ENCODE data around the gene AGPAT4.

AGPAT4 gene

DNA sequence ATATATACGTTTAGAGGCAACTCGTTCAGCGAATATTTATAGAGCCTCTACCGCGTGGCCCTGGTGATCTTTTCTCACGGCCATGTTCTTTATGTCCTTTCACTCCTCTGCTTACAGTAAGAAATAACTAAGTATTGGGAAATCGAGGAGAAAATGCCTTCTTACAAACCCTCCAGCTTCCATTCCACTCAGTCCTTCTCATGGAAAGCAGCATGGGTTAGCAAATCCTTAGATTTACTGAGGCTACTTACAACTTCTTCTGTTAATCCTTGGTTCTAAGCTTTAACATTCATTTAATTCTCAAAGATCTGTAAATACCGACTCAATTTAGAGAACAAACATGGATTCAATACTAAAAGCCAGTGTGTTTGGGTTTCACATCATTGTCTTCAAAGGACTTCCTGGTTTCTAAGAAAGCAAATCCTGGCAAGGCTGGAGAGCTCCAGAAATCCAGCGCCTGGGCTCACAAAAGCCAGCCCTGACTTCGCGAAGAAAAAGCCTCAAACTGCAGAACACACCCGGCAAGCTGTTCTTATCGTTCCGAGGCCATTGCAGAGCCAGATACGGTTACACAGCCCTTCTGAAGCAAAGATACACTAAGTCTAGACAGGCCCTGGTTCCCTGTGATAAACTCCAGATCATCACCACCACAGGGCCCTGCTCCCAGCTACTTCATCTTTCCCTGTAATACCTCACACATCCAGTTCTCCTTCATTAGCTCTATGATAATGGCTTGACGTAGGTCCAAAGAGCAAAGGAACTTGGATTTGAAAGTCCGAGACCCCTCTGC is 19.2 kb downstream of the AGPAT4 start:
- no peak for DNase-seq (ENCODE audit: low spot score)

DNA sequence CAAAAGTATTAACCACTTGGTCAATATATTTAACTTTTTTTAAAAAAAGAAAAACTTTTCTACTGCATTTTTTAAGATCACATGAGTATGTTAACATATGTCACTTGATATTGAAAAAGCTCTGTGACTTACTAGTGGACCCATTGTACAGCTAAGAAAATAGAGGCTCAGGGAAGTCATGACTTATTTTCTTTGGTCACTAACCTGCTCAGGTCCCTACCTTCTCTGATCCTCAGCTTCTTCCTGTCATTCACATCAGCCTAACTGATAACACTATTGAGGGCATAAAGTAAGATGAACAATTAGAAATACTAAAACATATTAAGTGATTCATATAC is 19.8 kb downstream of the AGPAT4 start:
- no peak for DNase-seq (ENCODE audit: low spot score)

- DNase-seq (ENCODE audit: low spot score): no peak
These were observed 22.5 kb downstream of the AGPAT4 start for GRCh38 chr6:161251345-161251744.

GRCh38 chr6:161249327-161249726 is 24.5 kb downstream of the AGPAT4 start:
- DNase-seq (ENCODE audit: low spot score): no peak

DNA sequence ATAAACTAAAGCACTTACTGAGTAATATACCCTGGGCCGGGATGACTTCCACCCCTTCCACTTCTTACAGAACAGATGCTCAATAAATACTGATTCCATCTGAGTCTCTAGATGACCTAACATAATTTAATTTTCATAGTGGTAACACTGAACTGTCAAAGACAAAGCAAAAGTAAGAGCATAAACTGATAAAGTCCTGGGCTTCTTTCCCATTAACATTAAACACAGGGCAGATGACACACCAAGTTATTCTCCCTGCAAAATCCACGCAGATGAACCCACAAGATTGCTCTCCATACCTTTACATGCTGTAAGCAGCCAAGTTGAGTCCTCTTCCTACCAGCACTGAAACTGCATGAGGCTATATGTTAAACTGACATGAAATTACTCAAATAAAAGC is 27.1 kb downstream of the AGPAT4 start:
- no peak for DNase-seq (ENCODE audit: low spot score)

GRCh38 chr6:161245363-161245762 is 28.5 kb downstream of the AGPAT4 start:
- no peak for DNase-seq (ENCODE audit: low spot score)

DNA sequence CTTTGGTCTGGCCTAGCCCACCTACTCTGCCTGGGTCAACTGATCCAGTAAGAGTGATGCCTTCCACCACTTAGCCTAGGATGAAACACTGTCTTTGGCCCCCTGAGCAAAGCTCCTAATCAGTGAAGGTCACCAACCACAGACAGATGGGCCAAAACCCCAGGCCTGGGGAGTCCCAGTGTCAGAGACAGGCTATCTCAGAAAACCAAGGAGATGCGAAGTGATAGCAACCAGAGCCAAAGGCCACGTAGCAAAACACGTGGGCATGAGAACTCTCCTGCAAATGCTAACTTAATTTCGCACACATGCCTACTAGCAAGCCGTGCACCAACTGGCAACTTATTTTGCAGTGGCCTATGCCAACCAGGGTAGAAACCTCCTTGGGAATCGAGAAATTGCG is 29.1 kb downstream of the AGPAT4 start:
- DNase-seq (ENCODE audit: low spot score): no peak

- no peak for DNase-seq (ENCODE audit: low spot score)
These were observed 30.8 kb downstream of the AGPAT4 start for GRCh38 chr6:161242779-161243693.

DNA sequence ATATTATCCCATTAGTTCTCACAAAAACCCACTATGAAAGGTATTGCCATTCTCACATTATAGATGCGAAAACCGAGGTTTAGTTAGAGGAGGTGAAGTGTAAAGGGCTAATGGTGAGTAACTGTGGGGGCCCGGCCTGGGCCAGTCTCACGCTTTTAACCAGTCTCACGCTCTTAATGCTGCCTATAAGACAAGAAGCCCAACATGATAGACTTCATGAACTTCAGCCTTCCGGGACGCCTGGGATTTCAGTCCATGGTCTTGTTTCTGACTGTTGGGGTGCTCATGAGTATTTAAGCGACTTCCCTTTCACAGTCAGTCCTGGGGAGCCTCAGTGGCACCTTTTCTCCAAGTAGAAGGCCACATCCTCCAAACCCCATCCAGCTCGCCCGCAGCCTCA is 31.7 kb downstream of the AGPAT4 start:
- DNase-seq (ENCODE audit: low spot score): no peak

GRCh38 chr6:161239001-161239400 is 34.9 kb downstream of the AGPAT4 start:
- no peak for DNase-seq (ENCODE audit: low spot score)

DNA sequence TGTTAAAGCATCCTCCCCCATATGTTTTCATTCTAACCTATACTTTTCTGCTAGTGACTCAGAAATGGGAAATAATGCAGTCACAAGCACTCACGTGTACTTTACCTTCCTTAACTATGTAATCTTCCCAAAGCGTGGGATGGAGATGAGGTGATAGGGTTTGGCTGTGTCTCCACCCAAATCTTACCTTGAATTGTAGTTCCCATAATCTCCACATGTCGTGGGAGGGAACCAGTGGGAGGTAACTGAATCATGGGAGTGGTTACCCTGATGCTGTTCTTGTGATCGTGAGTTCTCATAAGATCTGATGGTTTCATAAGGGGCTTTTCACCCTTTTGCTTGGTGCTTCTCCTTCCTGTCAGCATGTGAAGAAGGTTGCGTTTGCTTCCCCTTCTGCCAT is 35.4 kb downstream of the AGPAT4 start:
- DNase-seq (ENCODE audit: low spot score): no peak

DNA sequence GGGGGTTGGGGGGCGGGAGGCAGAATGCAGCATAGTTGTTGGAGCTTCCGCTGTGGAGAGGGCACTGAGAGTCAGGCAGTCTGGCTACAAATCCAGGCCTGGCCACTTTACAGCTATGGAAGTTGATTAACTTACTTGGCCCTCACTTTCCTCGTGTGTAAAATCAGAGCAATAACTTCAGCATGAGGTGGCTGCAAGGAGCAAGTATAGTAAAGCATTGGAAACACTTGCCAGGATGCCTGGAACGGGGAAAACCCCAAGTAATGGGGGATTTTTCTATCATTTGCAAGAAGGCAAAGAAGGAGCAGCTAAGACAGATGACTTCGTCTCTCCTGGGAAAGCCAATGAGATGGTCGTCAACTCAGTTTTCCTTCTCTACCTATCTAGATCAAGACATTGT is 35.8 kb downstream of the AGPAT4 start:
- no peak for DNase-seq (ENCODE audit: low spot score)

DNA sequence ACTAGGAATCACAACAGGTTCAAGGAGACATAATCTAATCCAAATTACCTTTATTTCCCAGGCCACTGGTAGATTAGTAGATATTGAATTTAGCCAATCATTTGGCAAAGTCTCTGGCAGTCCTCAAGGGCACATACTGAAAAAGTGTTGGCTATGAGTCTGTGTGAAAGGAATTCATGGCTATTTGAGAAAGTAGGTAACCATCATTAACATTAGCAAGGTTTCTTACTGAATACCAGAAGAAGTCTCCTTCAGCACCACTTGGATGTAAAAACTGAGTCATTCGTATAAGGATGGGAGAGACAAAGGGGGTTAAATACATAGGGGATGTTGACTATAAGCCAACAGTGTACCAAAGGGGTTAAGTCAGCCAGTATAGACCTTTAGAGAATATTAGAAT is 36.7 kb downstream of the AGPAT4 start:
- DNase-seq (ENCODE audit: low spot score): no peak

GRCh38 chr6:161235776-161236633 is 37.9 kb downstream of the AGPAT4 start:
- no peak for DNase-seq (ENCODE audit: low spot score)

- no peak for DNase-seq (ENCODE audit: low spot score)
These were observed 39.7 kb downstream of the AGPAT4 start for GRCh38 chr6:161233986-161234661.

- DNase-seq (ENCODE audit: low spot score): no peak
These were observed 41.4 kb downstream of the AGPAT4 start for GRCh38 chr6:161232467-161232866.

- no peak for DNase-seq (ENCODE audit: low spot score)
These were observed 41.9 kb downstream of the AGPAT4 start for GRCh38 chr6:161232010-161232409.

GRCh38 chr6:161230339-161230738 is 43.5 kb downstream of the AGPAT4 start:
- DNase-seq (ENCODE audit: low spot score): no peak

DNA sequence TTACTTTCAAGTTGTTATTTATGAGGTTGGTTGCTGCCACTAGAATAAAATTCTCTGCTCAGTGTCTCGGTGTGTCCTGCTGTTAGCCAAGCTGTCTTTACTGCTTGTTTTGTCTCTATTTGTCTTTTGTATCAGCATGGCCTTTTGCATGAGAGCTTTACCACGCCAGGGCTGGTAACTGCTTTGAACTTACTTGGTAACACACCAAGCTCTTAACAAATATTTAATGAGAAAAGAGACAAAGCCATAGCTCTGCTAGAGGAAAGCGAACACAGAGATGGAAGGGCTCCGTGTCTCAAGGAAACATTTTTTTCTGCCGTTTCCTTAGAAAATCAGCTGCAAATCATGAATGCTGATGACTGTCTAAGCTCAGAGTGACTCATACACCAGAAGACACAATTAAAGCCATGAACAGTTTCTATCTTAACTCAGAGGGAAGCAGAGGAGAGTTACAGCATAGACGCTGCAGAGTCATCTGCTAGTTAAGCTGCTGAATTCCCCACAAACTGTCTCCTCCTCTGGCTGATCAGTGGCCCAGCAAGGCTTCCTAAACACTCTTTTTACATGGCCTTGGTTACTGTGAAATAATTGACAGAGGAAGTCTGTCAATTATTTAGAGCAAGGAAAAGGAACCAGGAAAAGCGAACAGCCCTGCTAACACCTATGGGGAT is 44.8 kb downstream of the AGPAT4 start:
- no peak for DNase-seq (ENCODE audit: low spot score)

DNA sequence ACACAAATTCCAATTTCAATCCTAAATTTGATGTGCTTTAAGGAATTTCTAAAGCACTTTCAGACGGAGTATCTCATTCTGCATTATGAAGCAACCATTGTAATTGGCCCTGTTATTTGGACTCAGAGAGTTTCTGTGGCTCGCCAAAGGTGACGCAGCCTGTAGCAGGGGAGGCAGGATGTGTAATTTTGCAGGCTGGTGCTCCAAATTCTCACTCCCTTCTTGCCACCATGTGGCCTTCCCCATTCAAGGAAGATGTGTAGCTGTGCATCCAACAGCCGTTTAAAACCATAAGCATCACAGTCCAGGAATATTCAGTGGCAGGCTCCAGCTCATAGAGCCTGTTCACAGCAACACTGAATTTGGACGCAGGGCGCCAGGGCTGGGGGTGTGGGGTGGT is 45.8 kb downstream of the AGPAT4 start:
- DNase-seq (ENCODE audit: low spot score): no peak

Measured in SW480 (cell line).